SK-N-SH (cell line): ENCODE results near the gene FOSL1. TPM values are rescaled to one million over a fixed set of nuclear protein-coding genes. Genes with fewer than 3 reads are reported as not detected.

Experiments used
- CTCF ChIA-PET: fragments of 300-600, 350-600 bp; formaldehyde crosslinking; extraction: SDS; loops from one replicate; lab custom pipeline; 2021; lab: Yijun Ruan, JAX
- POLR2A ChIA-PET: fragments of 350-600 bp; sonication (Branson Sonifier 250); formaldehyde crosslinking; extraction: SDS; loops from one replicate; lab custom pipeline; 2020; ENCODE audit warnings: antibody characterized with exemption, inconsistent platforms; lab: Yijun Ruan, JAX
- DNase-seq: peaks from one replicate; pipeline ENCODE4 v3.0.0; 2012
- H2AFZ ChIP-seq: fragments of 200-600 bp; sonication (generic); 2 replicates; pipeline ENCODE4 v1.8.1; 2016; ENCODE audit warnings: antibody characterized with exemption, mild to moderate bottlenecking, low read depth
- H3F3A ChIP-seq: fragments of 200-600 bp; sonication (generic); replicated peaks from 2 replicates; pipeline ENCODE3; 2016; ENCODE audit warnings: antibody characterized with exemption, mild to moderate bottlenecking; ENCODE audit not compliant: insufficient read depth
- H3K27ac ChIP-seq, 2 experiments: fragments of 200-500 bp in 1 of 2; fragments of 200-600 bp in 1 of 2; sonication (Bioruptor generic) in 1 of 2; sonication (generic), shearing (Covaris generic) in 1 of 2; 2 replicates each; pipeline versions ENCODE4 v1.5.1 to v1.6.1; 2014 to 2016; ENCODE audit warnings: low read depth in 2 of 2, inconsistent platforms in 1 of 2, low read length in 1 of 2, mild to moderate bottlenecking in 1 of 2, mixed read lengths in 1 of 2
- H3K27me3 ChIP-seq: fragments of 200-600 bp; sonication (generic), shearing (Covaris generic); 2 replicates; pipeline ENCODE4 v1.6.1; 2016; ENCODE audit warnings: mixed run types; ENCODE audit not compliant: insufficient read depth
- H3K36me3 ChIP-seq, 2 experiments: fragments of 200-500 bp in 1 of 2; fragments of 200-600 bp in 1 of 2; sonication (Bioruptor generic) in 1 of 2; sonication (generic) in 1 of 2; replicated peaks in 1 of 2; 2 replicates each; pipeline versions ENCODE3 to v1.5.1; 2014 to 2016; ENCODE audit warnings: low read length in 1 of 2, mild to moderate bottlenecking in 1 of 2; ENCODE audit not compliant: insufficient read depth in 2 of 2, control insufficient read depth in 1 of 2
- H3K4me1 ChIP-seq, 2 experiments: fragments of 200-500 bp in 1 of 2; fragments of 200-600 bp in 1 of 2; sonication (Bioruptor generic) in 1 of 2; sonication (generic), shearing (Covaris generic) in 1 of 2; 2 replicates each; pipeline versions ENCODE4 v1.5.1 to v1.6.1; 2014 to 2016; ENCODE audit warnings: low read depth in 1 of 2, low read length in 1 of 2, mixed run types in 1 of 2; ENCODE audit not compliant: insufficient read depth in 2 of 2, control insufficient read depth in 1 of 2
- H3K4me2 ChIP-seq: fragments of 200-600 bp; sonication (generic), shearing (Covaris generic); 2 replicates; pipeline ENCODE4 v1.6.1; 2017; ENCODE audit warnings: mixed run types
- H3K4me3 ChIP-seq, 2 experiments: fragments of 200-500 bp in 1 of 2; fragments of 200-600 bp in 1 of 2; sonication (Bioruptor generic) in 1 of 2; sonication (generic), shearing (Covaris generic) in 1 of 2; 2 replicates each; pipeline versions ENCODE4 v1.5.1 to v1.8.1; 2014 to 2016; ENCODE audit warnings: low read depth in 2 of 2, inconsistent platforms in 1 of 2, low read length in 1 of 2, mild to moderate bottlenecking in 1 of 2, mixed read lengths in 1 of 2, moderate library complexity in 1 of 2
- H3K79me2 ChIP-seq: fragments of 200-600 bp; sonication (generic); 2 replicates; pipeline ENCODE4 v1.8.1; 2017; ENCODE audit warnings: mild to moderate bottlenecking; ENCODE audit not compliant: insufficient read depth
- H3K9ac ChIP-seq: fragments of 200-600 bp; sonication (generic); 2 replicates; pipeline ENCODE4 v1.6.1; 2017; ENCODE audit warnings: mixed run types
- H3K9me2 ChIP-seq: fragments of 200-600 bp; sonication (generic); 2 replicates; pipeline ENCODE4 v1.6.1; 2017; ENCODE audit warnings: mixed run types
- H3K9me3 ChIP-seq: fragments of 200-600 bp; sonication (generic); 2 replicates; pipeline ENCODE4 v1.6.1; 2017; ENCODE audit warnings: mixed run types, mild to moderate bottlenecking, moderate library complexity
- H4K20me1 ChIP-seq: fragments of 200-600 bp; sonication (generic); 2 replicates; pipeline ENCODE4 v1.6.1; 2017; ENCODE audit warnings: mild to moderate bottlenecking, mixed run types; ENCODE audit not compliant: insufficient read depth
- CHD2 ChIP-seq: fragments of 150-350 bp; IDR thresholded peaks from 2 replicates; pipeline ENCODE4 v1.6.1; 2018; ENCODE audit warnings: low read length; ENCODE audit not compliant: partially characterized antibody
- ELF1 ChIP-seq: IDR thresholded peaks from 2 replicates; pipeline ENCODE4 v1.4.0; 2012
- FOXJ3 ChIP-seq: sonication (generic); formaldehyde crosslinking; IDR thresholded peaks from 2 replicates; pipeline ENCODE4 v1.5.1; 2020; ENCODE audit warnings: mild to moderate bottlenecking, missing genetic modification reagents
- MAX ChIP-seq: IDR thresholded peaks from 2 replicates; pipeline ENCODE4 v1.4.0; 2012; ENCODE audit warnings: low read depth
- MEF2A ChIP-seq: IDR thresholded peaks from 2 replicates; pipeline ENCODE4 v1.4.0; 2012; ENCODE audit warnings: low read depth, borderline replicate concordance
- MXI1 ChIP-seq: IDR thresholded peaks from 2 replicates; pipeline ENCODE4 v1.6.1; 2012; ENCODE audit warnings: mild to moderate bottlenecking, low read depth, low read length, improper control_type of control experiment
- NFIC ChIP-seq: IDR thresholded peaks from 2 replicates; pipeline ENCODE4 v1.4.0; 2012; ENCODE audit warnings: borderline replicate concordance
- NRF1 ChIP-seq: IDR thresholded peaks from 2 replicates; pipeline ENCODE4 v1.6.1; 2012; ENCODE audit warnings: low read depth, mild to moderate bottlenecking, low read length
- RCOR1 ChIP-seq: fragments of 150-350 bp; IDR thresholded peaks from 2 replicates; pipeline ENCODE4 v1.6.1; 2017; ENCODE audit warnings: antibody characterized with exemption, low read length
- RFX5 ChIP-seq: IDR thresholded peaks from 2 replicates; pipeline ENCODE4 v1.6.1; 2012; ENCODE audit warnings: mild to moderate bottlenecking, improper control_type of control experiment, low read length
- RXRA ChIP-seq: IDR thresholded peaks from 2 replicates; pipeline ENCODE4 v1.4.0; 2012; ENCODE audit warnings: low read depth, mild to moderate bottlenecking, borderline replicate concordance
- SMC3 ChIP-seq: IDR thresholded peaks from 2 replicates; pipeline ENCODE4 v1.6.1; 2012; ENCODE audit warnings: low read depth, low read length, improper control_type of control experiment
- TEAD4 ChIP-seq: IDR thresholded peaks from 2 replicates; pipeline ENCODE4 v1.4.0; 2012; ENCODE audit warnings: mild to moderate bottlenecking, borderline replicate concordance; ENCODE audit not compliant: insufficient read depth
- YY1 ChIP-seq: IDR thresholded peaks from 2 replicates; pipeline ENCODE4 v1.4.0; 2012; ENCODE audit warnings: low read depth, mild to moderate bottlenecking
- WGBS: methylation state at CpG from one replicate; pipeline ENCODE4 v1.1.6; 2017; ENCODE audit warnings: low lambda C conversion rate; 5-methylcytosine and 5-hydroxymethylcytosine counted together
- polyA plus RNA-seq, 3 experiments: library from polyadenylated mRNA; depleted of rRNA; stranded (reverse); fragments of >200 nt; gene quantifications; 2 replicates each; pipeline ENCODE4 v1.2.3, GENCODE V29; 2012
- TF ChIP-seq, protein P1 (sequence below): IDR thresholded peaks from 2 replicates; pipeline ENCODE4 v1.4.0; 2012; ENCODE audit warnings: low read depth, borderline replicate concordance
- TF ChIP-seq, protein P2 (sequence below): fragments of 200-600 bp; sonication (generic); IDR thresholded peaks from 2 replicates; pipeline ENCODE4 v1.6.1; 2017; ENCODE audit warnings: antibody characterized with exemption, mild to moderate bottlenecking, moderate library complexity
- TF ChIP-seq, protein P3 (sequence below): IDR thresholded peaks from 2 replicates; pipeline ENCODE4 v1.6.1; 2012; ENCODE audit warnings: mild to moderate bottlenecking, low read depth, low read length, moderate library complexity
- TF ChIP-seq, protein P4 (sequence below): IDR thresholded peaks from 2 replicates; pipeline ENCODE4 v1.4.0; 2012; ENCODE audit warnings: low read depth, borderline replicate concordance

FOSL1 gene
- polyA plus RNA-seq, 1 of the 3 experiments (the other 2 are of a cell fraction) = 30.1 TPM

GRCh38 chr11:65932558-65932919, 32.4 kb upstream of the FOSL1 start:
- no peaks in the 10 kb centered on the region for H3K79me2 ChIP-seq
- no peak for DNase-seq
- POLR2A ChIA-PET = no interaction called here
- no peak overlapping the region for H3K4me2 ChIP-seq
- no peaks in the 10 kb centered on the region for H4K20me1 ChIP-seq
- no peaks in the 10 kb centered on the region for H3K27me3 ChIP-seq
- H3K36me3 ChIP-seq = peaks cover 0 to 2% of the 10 kb centered on the region in 2 experiments
- peak overlapping the region; percentile 57; the same call in 1 of the 2 replicates for H2AFZ ChIP-seq
- H3K9ac ChIP-seq = no peak overlapping the region
- CTCF ChIA-PET = interaction anchor here (1.0 to 4.0 kb wide), 4 partner anchors 11 to 48 kb away, joined by 3 to 22 read pairs (median 6); partner anchors contain the start of genes CCDC85B and FIBP
- WGBS = 68% methylated on average over 9 of the region's 9 CpGs
- H3K4me3 ChIP-seq = no peak overlapping the region
- H3F3A ChIP-seq = peaks cover 9% of the 10 kb centered on the region
- no peaks in the 10 kb centered on the region for H3K9me3 ChIP-seq
- no peaks in the 10 kb centered on the region for H3K9me2 ChIP-seq
- no peak overlapping the region for H3K27ac ChIP-seq
- H3K4me1 ChIP-seq = peaks cover 0 to 3% of the 10 kb centered on the region in 2 experiments; a peak in 1 of 4 replicates
- TF ChIP-seq, protein P1, sequence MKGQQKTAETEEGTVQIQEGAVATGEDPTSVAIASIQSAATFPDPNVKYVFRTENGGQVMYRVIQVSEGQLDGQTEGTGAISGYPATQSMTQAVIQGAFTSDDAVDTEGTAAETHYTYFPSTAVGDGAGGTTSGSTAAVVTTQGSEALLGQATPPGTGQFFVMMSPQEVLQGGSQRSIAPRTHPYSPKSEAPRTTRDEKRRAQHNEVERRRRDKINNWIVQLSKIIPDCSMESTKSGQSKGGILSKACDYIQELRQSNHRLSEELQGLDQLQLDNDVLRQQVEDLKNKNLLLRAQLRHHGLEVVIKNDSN = peak; percentile 70
- no peak for TF ChIP-seq CHD2

- H3K4me3 ChIP-seq = no peak overlapping the region
- no peak for DNase-seq
- WGBS = 79% methylated on average over 13 of the region's 13 CpGs
- no peaks in the 10 kb centered on the region for H3K27me3 ChIP-seq
- no peaks in the 10 kb centered on the region for H3K9me2 ChIP-seq
- POLR2A ChIA-PET = no interaction called here
- peaks cover 0 to 3% of the 10 kb centered on the region in 2 experiments; a peak in 1 of 4 replicates for H3K4me1 ChIP-seq
- H3K36me3 ChIP-seq = peaks cover 0 to 5% of the 10 kb centered on the region in 2 experiments
- no peak overlapping the region for H2AFZ ChIP-seq
- H3K9ac ChIP-seq = no peak overlapping the region
- H3K27ac ChIP-seq = no peak overlapping the region
- CTCF ChIA-PET = interaction anchor here (0.6 to 4.0 kb wide), 7 partner anchors 9 to 728 kb away, joined by 3 to 22 read pairs (median 4); partner anchors contain the start of genes CCDC85B and FIBP
- H3K9me3 ChIP-seq = no peaks in the 10 kb centered on the region
- H3K4me2 ChIP-seq = no peak overlapping the region
- peaks cover 9% of the 10 kb centered on the region for H3F3A ChIP-seq
- H3K79me2 ChIP-seq = no peaks in the 10 kb centered on the region
- no peaks in the 10 kb centered on the region for H4K20me1 ChIP-seq
- TF ChIP-seq ELF1 (no peak), NFIC (no peak), RCOR1 (no peak), MEF2A (no peak), MAX (no peak), RFX5 (no peak), SMC3 (no peak), FOXJ3 (CRISPR knock-in tag) (no peak), RXRA (no peak), MXI1 (no peak), YY1 (no peak), NRF1 (no peak), TEAD4 (no peak)
- TF ChIP-seq, protein P2, sequence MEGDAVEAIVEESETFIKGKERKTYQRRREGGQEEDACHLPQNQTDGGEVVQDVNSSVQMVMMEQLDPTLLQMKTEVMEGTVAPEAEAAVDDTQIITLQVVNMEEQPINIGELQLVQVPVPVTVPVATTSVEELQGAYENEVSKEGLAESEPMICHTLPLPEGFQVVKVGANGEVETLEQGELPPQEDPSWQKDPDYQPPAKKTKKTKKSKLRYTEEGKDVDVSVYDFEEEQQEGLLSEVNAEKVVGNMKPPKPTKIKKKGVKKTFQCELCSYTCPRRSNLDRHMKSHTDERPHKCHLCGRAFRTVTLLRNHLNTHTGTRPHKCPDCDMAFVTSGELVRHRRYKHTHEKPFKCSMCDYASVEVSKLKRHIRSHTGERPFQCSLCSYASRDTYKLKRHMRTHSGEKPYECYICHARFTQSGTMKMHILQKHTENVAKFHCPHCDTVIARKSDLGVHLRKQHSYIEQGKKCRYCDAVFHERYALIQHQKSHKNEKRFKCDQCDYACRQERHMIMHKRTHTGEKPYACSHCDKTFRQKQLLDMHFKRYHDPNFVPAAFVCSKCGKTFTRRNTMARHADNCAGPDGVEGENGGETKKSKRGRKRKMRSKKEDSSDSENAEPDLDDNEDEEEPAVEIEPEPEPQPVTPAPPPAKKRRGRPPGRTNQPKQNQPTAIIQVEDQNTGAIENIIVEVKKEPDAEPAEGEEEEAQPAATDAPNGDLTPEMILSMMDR = no peak
- TF ChIP-seq, protein P3, sequence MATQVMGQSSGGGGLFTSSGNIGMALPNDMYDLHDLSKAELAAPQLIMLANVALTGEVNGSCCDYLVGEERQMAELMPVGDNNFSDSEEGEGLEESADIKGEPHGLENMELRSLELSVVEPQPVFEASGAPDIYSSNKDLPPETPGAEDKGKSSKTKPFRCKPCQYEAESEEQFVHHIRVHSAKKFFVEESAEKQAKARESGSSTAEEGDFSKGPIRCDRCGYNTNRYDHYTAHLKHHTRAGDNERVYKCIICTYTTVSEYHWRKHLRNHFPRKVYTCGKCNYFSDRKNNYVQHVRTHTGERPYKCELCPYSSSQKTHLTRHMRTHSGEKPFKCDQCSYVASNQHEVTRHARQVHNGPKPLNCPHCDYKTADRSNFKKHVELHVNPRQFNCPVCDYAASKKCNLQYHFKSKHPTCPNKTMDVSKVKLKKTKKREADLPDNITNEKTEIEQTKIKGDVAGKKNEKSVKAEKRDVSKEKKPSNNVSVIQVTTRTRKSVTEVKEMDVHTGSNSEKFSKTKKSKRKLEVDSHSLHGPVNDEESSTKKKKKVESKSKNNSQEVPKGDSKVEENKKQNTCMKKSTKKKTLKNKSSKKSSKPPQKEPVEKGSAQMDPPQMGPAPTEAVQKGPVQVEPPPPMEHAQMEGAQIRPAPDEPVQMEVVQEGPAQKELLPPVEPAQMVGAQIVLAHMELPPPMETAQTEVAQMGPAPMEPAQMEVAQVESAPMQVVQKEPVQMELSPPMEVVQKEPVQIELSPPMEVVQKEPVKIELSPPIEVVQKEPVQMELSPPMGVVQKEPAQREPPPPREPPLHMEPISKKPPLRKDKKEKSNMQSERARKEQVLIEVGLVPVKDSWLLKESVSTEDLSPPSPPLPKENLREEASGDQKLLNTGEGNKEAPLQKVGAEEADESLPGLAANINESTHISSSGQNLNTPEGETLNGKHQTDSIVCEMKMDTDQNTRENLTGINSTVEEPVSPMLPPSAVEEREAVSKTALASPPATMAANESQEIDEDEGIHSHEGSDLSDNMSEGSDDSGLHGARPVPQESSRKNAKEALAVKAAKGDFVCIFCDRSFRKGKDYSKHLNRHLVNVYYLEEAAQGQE = no peak
- TF ChIP-seq, protein P4, sequence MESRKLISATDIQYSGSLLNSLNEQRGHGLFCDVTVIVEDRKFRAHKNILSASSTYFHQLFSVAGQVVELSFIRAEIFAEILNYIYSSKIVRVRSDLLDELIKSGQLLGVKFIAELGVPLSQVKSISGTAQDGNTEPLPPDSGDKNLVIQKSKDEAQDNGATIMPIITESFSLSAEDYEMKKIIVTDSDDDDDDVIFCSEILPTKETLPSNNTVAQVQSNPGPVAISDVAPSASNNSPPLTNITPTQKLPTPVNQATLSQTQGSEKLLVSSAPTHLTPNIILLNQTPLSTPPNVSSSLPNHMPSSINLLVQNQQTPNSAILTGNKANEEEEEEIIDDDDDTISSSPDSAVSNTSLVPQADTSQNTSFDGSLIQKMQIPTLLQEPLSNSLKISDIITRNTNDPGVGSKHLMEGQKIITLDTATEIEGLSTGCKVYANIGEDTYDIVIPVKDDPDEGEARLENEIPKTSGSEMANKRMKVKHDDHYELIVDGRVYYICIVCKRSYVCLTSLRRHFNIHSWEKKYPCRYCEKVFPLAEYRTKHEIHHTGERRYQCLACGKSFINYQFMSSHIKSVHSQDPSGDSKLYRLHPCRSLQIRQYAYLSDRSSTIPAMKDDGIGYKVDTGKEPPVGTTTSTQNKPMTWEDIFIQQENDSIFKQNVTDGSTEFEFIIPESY = no peak
Observed at GRCh38 chr11:65931773-65932557, 31.8 kb upstream of the FOSL1 start.
